ENCODE results near the gene FAM118A.
A peak's percentile ranks its signal among the peaks of the same experiment; 100 is the strongest.
"Not testable (repeated sequence)": the region's sequence is repeated elsewhere in the genome, so short reads cannot be mapped to it uniquely, and the experiment has no call there.

Gene FAM118A

DNA sequence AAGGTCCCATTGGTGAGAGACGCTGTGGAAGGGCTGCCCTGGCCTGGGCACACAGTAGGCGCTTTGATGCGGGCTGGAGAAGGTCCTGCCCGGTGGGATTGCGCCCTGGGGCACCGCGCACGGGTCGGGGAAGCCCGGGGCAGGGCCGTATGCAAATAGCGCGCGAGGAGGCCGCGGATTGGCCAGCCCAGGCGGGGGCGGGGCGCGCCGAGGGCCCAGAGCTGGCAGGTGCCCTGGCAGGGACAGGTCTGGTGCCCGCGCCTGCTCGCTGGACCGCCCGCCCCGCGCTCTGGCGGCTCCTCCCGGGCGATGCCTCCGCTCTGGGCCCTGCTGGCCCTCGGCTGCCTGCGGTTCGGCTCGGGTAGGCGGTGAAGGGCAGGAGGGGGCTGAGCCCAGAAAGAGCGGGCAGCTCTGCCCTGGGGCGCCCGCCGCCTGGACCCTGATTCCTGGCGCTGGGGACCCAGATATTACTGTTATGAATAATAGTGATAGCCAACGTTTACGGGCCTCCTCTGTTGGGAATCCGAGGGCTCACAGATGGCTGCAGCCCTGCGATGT, 24.9 kb upstream of the FAM118A start, which contains the start of gene UPK3A:
Gene UPK3A (plus strand): TSS at position 245 of the 558 bp plus-strand sequence. CDS start 65 bp downstream, at position 310.
- peak; percentile 40 for DNase-seq

DNA sequence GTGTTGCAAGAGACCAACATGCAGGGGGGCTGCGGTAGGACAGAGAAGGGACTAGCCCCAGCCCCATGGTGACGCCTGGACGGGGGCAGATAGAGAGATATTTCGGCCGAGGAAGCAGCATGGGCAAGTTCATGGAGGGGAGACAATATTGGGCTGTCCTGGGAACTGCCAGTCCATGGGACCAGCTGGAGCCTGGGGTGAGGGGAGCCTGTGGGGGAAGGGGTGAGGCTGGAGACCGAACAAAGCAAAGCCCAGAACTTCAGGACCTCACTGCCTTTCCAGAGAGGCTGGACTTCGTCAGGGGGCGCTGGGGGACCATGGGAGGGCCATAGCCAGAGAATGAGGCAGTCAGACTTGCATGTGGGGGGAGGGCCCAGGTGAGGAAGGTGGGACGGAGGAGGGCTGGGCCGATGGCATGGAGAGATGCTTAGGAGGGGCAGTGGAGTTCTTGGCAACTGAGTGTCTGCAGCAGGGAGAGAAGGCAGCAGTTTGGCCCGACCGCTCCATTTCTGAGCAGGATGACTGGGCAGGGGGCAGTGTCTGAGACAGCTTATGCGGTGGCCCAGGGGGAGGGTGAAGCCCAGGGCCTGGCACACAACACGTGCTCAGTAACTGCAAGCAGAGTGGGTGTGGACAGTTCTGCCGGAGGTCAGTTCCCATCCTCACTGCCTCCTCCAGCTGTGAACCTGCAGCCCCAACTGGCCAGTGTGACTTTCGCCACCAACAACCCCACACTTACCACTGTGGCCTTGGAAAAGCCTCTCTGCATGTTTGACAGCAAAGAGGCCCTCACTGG, 24.3 kb upstream of the FAM118A start:
- peak; percentile 40 for DNase-seq

DNA sequence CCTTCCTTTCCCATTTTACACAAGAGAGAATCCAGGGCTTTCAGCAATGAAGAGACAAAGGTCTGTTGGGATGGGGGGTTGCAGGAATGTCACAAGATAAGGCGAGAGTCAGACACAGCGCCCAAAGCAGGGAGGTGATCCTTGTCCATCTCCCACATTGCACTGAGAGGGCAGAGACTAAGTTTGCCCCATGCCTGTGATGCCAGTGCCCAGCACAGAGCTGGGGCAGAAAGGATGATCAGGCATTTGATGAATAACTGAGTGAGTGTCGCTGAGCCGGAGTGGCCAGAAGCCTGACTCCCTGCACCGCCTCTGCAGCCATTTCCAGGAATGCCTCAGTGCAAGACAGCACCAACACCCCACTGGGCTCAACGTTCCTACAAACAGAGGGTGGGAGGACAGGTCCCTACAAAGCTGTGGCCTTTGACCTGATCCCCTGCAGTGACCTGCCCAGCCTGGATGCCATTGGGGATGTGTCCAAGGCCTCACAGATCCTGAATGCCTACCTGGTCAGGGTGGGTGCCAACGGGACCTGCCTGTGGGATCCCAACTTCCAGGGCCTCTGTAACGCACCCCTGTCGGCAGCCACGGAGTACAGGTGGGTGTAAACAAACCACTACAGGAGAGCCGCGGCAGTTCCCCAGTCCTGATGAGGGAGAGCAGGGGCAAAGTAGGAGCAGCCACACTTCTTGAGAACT, 22.7 kb upstream of the FAM118A start:
- DNase-seq = no peak

DNA sequence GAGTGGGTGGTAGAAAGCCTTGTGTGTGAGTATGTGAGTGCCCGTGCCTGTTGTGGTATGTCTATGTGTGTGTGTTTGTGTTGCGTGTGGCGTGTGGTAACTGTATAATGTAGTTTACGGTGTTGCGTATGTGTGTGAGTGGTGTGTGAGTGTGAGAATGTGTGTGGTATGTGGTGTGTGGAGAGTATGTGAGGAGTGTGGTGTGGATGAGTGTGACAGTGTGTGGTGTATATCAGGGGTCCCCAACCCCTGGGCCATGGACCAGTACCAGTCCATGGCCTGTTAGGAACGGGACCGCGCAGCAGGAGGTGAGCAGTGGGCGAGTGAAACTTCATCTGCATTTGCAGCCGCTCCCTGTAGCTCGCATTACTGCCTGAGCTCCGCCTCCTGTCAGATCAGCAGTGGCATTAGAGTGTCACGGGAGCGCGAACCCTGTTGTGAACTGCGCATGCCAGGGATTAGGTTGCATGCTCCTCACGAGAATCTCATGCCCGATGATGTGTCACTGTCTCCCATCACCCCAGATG, 19.3 kb upstream of the FAM118A start:
- peak; percentile 29 for DNase-seq

DNA sequence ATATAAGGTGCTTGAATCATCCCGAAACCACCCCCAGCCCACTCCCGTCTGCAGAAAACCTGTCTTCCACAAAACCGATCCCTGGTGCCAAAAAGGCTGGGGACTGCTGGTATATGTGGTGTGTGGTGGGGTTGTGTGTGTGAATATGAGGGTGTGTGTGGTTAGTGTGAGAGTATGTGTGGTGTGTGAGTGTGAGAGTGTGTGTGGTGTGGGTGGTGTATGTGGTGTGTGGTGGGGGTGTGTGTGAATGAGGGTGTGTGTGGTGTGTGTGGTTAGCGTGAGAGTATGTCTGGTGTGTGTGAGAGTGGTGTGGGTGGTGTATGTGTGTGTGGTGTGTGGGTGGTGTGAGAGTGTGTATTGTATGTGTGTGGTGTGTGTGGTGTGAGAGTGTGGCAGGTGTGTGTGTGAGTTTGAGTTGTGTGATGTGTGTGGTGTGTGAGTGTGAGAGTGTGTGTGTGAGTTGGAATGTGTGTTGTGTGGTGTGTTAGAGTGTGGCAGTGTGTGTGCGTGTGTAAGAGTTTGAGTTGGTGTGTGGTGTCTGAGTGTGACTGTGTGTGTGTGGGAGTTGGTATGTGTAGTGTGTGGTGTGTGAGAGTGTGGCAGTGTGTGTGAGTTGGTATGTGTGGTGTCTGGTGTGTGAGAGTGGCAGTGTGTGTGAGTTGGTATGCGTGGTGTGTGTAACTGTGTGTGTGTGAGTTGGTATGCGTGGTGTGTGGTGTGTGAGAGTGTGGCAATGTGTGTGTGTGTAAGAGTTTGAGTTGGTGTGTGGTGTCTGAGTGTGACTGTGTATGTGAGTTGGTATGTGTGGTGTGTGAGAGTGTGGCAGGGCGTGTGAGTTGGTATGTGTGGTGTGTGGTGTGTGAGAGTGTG, 18.4 kb upstream of the FAM118A start:
- no peak for DNase-seq

DNA sequence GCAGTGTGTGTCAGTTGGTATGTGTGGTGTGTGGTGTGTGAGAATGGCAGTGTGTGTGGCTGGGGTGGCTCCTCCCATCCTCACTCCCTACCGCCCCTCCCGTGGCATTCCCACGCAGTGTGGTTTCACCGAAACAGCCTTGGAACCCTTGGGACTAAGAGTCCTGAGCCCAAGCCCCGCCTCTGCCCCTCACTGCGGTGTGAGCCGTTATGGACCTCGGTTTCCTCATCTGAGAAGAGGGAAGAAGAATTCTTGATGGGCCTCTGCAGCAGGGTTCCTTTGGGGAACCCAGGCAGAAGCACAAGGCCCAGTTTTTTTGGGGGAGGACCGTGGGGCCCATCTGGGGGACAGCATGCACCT, 17.8 kb upstream of the FAM118A start:
- DNase-seq = peak; percentile 39

DNA sequence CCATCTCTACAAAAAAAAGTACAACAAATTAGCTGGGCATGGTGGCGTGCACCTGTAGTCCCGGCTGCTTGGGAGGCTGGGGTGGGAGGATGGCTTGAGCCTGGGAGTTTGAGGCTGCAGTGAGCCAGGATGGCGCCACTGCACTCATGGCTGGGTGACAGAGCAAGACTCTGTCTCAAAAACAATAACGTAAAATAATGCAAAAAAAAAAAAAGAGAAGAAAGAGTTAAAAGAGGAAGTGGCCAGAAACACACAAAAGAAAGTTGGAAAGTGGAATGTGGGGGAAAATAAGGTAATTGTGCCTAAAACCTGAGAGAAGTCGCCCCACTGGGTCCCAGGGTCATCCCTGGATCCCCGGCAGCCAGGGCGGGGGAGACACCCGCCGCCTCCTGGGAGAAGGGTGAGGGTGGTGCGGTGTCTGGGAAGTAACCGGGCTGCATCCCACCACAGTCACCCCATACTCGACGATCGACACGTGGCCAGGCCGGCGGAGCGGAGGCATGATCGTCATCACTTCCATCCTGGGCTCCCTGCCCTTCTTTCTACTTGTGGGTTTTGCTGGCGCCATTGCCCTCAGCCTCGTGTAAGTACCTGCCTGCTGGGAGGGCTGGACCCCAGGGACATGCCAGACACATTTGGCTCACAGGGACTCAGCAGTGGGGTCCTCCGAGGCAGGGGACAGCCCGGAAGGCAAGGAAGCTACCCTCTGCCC, 16.8 kb upstream of the FAM118A start:
- peak; percentile 58 for DNase-seq

DNA sequence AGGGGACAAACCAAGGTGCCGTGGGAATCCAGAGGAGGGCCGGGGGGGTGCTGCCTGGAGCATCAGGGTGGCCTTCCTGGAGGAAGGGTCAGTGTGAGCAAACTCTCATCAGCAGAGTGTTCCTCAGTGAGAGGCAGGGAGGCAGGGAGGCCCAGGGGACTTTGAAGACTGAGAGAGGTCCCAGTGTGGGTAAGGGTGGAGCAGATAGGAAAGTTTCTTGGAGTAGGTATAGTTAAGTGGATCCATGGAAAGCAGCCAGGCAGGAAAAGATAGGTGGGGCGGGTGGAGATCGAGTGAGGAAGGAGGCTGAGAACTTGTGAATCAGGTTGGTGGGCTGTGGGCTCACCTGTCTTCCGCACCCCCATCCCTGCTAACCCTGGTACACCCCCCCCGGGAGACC, 15.7 kb upstream of the FAM118A start:
- no peak for DNase-seq

DNA sequence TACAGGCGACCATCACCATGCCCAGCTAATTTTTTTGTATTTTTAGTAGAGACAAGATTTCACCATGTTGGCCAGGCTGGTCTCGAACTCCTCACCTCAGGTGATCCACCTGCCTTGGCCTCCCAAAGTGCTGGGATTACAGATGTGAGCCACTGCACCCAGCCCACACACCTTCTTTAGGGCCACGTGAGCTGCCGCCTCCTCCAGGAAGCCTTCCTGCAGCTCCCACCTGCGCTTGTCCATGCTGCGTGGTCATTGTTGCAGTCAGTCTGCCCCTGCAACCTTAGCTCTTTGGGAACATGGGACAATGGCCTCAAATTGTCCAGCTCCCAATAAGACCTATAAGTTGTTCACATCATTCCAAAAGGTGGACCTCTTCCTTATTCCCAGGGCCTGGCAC, 14.7 kb upstream of the FAM118A start:
- not testable (repeated sequence) for DNase-seq

DNA sequence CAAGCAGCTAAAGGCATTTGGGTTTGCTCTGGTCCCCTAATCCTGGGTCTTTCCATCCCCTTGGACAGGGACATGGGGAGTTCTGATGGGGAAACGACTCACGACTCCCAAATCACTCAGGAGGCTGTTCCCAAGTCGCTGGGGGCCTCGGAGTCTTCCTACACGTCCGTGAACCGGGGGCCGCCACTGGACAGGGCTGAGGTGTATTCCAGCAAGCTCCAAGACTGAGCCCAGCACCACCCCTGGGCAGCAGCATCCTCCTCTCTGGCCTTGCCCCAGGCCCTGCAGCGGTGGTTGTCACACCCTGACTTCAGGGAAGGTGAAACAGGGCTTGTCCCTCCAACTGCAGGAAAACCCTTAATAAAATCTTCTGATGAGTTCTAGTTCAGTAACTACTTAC, 14.2 kb upstream of the FAM118A start:
- no peak for DNase-seq

DNA sequence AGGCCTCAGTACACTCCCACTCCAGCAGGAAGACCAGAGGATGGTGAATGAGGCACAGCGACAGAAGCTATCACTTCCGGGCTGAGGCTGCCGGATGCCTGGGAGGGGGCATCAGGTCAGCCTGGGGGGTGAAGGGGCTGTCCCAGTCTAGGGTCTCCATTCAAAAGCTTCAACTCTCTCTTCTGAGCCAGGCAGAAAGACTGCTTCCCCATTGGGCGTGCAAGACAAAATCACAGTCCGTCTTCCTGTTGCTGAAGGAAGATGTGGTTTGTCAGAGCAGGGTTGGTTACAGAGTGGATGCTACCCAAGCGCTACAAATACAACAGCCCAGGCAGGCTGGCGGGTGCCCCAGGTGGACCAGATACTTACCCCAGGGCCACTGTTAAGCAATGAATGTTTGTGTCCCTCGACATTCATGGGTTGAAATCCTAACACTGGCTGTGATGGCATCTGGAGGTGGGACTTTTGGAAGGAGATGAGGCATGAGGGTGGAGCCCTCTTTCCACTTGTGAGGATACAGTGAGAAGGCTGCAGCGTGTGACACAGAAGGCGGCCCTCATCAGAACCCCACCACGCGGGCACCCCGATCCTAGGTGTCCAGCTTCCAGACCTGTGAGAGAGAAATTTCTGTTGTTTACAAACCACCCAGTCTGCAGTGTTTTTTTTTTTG, 13.0 kb upstream of the FAM118A start:
- no peak for DNase-seq

DNA sequence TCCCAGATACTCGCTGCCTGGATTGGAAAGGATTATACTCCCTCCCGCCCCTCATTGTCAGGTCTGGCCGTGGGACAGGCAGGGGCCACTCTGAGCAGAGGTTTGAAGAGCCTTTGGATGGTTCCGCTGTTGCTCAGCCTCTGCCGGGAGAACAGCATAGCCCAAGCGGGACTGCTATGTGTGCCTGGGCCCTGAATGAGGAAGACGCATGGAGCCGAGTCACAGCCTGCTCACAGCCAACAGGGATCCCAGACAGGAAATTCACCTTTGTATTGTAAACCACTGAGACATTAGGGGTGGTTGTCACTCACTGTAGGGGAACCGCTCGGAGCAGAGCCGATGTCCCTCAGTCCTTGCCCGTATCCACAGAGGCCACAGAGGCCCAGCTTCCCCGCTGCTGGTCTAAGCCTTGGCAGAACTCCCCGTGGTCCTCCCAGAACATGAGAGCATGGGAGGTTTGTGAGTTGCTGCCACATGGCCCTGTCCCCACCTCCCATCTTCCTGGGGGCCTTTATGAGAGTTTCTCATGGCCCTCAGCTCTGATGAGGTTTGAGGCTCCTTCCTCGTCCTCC, 10.7 kb upstream of the FAM118A start:
- DNase-seq = no peak

DNA sequence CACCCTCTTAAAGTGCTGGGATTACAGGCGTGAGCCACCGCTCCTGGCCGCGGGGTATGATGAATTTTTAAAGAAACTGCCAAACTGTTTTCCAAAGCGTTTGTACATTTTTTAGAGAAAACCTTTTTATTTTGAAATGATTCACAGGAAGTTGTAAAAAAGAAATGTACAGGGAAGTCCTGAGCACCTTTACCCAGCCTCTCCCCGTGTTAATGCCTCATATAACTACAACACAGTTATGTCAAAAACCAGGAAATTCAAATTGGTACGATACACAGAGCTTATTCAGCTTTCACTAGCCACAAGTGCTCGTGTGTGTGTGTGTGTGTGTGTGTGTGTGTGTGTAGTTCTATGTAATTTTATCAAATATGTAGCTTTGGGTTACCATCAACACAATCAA, 7.0 kb upstream of the FAM118A start:
- no peak for DNase-seq

DNA sequence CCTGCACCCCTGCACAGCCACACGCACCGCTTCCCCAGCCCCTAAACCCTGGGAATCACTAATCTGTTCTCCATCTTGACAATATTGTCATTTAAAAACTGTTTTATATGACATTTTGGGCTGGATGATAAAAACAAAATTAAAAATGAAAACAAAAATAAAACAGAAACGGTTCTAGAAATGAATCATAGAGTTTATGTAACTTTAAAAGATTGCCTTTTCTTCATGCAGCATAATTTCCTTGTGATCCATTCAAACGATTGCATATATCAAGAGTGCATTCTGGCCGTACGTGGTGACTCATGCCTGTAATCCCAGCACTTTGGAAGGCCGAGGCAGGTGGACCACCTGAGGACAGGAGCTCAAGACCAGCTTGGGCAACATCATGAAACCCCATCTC, 6.6 kb upstream of the FAM118A start:
- peak; percentile 75 for DNase-seq

DNA sequence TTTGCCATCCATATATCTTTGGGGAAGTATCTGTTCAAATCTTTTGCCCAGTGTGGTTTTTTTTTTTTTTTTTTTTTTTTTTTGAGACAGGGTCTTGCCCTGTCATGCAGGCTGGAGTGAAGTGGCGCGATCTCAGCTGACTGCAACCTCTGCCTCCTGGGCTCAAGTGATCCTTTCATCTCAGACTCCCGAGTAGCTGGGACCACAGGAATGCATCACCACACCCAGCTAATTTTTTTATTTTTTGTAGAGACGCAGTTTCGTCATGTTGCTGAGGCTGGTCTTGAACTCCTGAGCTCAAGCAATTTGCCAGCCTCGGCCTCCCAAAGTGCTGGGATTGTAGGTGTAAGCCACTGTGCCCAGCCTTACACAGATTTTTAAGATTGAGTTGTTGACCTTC, 4.8 kb upstream of the FAM118A start:
- DNase-seq = no peak

DNA sequence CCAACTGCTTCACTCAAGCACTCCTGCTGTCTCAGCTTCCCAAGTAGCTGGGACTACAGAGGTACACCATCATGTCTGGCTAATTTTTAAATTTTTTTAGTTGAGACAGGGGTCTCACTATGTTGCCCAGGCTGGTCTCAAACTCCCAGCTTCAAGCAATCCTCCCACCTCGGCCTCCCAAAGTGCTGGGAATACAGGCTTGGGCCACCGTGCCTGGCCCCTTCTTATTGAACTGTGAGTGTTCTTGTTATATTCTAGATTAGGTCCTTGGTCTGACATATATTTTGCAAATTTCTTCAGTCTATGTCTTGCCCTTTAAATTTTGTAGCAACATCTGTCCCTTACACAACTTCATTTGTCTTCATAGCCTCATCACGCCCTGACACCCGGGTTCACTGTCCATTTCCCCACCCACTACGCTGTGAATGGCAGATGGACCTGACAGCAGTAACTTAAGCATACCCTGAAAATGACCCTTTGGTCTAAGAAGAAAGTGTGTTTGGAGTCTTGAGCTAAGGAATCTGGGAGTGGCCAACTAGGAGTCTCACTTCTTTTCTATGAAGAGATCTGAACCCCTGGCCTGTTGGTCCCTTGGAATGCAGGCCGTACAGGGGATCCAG, 4.2 kb upstream of the FAM118A start:
- peak; percentile 49 for DNase-seq

DNA sequence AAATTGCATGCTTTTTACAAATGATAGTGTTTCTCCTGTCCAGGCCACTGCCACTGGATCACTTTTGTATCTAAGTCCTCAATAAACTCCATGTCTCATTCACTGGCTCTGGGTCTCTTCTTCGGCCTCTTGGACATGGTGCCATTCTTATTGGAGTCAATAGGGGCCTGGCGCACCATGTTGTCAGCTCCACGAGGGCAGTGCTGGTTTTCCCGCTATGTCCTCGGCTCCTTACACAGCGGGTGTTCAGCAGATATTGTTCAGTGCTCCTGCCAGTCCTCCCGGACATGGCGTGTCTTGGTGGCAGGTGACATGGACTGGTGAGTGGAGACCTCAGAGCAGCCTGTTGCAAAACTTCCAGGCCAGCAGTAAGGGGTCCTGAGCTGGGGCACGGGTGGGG, 3.6 kb upstream of the FAM118A start:
- DNase-seq = no peak

DNA sequence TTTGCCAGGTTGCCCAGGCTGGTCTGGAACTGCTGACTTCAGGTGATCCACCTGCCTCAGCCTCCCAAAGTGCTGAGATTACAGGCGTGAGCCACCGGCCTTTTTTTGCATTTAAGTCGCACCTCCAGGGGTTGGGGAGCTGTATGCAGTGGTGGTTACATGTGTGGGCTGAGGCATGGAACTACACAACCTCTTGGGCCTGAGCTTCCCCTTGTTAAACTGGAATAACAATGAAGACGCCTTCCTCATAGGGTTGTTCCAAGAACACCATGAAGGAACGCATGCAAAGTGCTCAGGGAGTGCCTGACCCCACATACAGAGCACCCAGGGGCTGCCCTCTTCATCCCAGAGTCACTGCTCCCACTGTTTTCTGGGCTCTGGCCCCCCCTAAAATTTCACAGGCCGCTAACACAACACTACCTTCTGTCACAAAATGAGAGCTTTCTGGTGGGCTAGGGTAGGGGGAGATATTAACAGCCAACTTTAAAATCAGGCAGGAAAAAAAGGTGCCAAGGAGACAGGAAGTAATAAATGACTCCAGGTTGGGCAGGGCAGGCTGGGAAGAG, 1.3 kb upstream of the FAM118A start:
- no peak for DNase-seq

DNA sequence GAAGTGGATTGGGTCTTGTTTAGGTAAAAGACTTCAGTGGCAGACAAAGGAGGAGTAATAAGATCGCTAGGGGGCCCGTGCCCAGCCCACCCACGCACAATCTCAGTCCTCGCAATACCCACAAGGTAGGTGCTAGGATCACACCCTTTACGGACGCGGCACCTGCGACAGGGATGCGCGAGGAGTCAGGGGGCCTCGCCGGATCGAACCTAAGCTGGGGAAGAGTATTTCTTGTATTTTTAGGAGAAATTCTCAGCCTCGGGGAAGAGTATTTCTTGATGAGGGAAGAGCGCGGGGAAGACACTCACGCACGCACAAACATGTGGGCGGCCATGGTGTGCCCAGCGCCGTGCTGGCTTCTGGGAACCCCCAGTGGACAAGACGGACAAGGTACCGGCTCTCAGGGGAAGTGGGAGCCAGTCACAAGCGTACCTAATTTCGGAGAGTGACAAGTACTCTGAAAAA, 745 bp upstream of the FAM118A start:
- DNase-seq = no peak

DNA sequence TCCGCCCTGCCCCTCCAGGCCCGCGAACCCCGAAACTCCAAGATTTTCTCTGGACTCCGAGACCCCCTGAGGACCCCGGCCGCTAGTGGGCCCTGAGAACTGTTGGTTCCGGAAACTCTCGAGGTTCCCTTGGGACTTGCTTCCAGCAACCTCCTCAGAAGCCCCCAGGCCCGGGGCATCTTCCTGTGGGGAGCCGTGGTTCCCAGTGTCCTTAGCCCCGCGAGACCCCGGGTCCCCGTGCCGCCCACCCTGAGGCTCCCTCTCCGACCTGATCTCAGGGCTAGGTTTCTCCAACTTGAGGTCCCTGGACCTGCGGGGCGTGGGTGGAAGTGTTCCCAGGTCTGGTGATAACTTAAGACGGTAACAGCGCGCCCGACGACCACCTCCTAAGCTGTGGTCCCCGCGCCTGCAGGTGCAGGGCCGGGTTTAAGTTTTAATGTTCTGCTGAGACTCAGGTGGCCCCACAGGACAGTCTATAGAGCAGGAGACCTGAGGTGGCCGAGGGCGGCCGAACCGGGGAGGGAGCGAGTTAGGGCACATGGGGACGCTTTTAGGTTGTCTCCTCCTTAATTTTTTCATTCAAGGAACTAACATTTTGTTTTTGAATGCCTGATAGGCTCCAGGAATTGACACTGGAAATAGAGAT, 720 bp downstream of the FAM118A start:
- DNase-seq = no peak
